ENCODE measurements around the gene FLNB. TPM values are rescaled to one million over a fixed set of nuclear protein-coding genes. Genes with fewer than 3 reads are reported as not detected.
A peak's percentile ranks its signal among the peaks of the same experiment; 100 is the strongest.

The FLNB gene
- total RNA-seq, 1 donor from 2014 or later: 32.0 TPM

- Histone ChIP-seq H3K4me1 (peaks cover 2% of the 10 kb centered on the region), H3K36me3 (no peaks in the 10 kb centered on the region), H3K27me3 (peaks cover 11% of the 10 kb centered on the region), H3K9me3 (ENCODE audit: low read depth) (no peaks in the 10 kb centered on the region), H3K9ac (no peak overlapping the region), H3K4me3 (no peak overlapping the region), H3F3A (ENCODE audit: low read depth) (peaks cover 3% of the 10 kb centered on the region), H3K79me2 (ENCODE audit: low read depth) (no peaks in the 10 kb centered on the region), H4K20me1 (ENCODE audit: low read depth) (no peaks in the 10 kb centered on the region), H3K27ac (no peak overlapping the region), H2AFZ (replicated peaks) (no peak overlapping the region), H3K4me2 (no peak overlapping the region)
- Mint-ChIP-seq H3K9me3 (no peaks in the 10 kb centered on the region), H3K36me3 (no peaks in the 10 kb centered on the region), H3K4me3 (no peak overlapping the region), H3K27ac (no peak overlapping the region), H3K27me3 (ENCODE audit: insufficient read depth, low read depth) (peaks cover 21% of the 10 kb centered on the region), H3K4me1 (no peaks in the 10 kb centered on the region)
- no peak for DNase-seq (ENCODE audit: low spot score)
- no peak for TF ChIP-seq CTCF (IDR thresholded peaks at IDR 0.05)
- no peak for TF ChIP-seq EZH2 (IDR thresholded peaks at IDR 0.05)
- no peak for TF ChIP-seq EZH2phosphoT487 (IDR thresholded peaks at IDR 0.05)
These were observed 172.8 kb downstream of the FLNB start for GRCh38 chr3:58180940-58181587.

GRCh38 chr3:58183221-58183620 is 175.0 kb downstream of the FLNB start:
- no peak overlapping the region for H2AFZ ChIP-seq (replicated peaks)
- H3K4me1 ChIP-seq: no peaks in the 10 kb centered on the region
- no peaks in the 10 kb centered on the region for H3K36me3 ChIP-seq
- peak overlapping the region; percentile 78 for H3K27ac Mint-ChIP-seq
- DNase-seq (ENCODE audit: low spot score): no peak
- peaks cover 16% of the 10 kb centered on the region for H3K27me3 Mint-ChIP-seq (ENCODE audit: insufficient read depth, low read depth)
- no peak overlapping the region for H3K4me2 ChIP-seq
- peaks cover 7% of the 10 kb centered on the region for H3K27me3 ChIP-seq
- H3K9ac ChIP-seq: no peak overlapping the region
- no peak overlapping the region for H3K4me3 Mint-ChIP-seq
- peaks cover under 1% of the 10 kb centered on the region for H3K4me1 Mint-ChIP-seq
- H3K4me3 ChIP-seq: no peak overlapping the region
- TF ChIP-seq EZH2phosphoT487 (IDR thresholded peaks at IDR 0.05) (no peak), EZH2 (IDR thresholded peaks at IDR 0.05) (no peak), CTCF (IDR thresholded peaks at IDR 0.05) (no peak)
- no peaks in the 10 kb centered on the region for H3K79me2 ChIP-seq (ENCODE audit: low read depth)
- no peaks in the 10 kb centered on the region for H3K9me3 Mint-ChIP-seq
- H3K9me3 ChIP-seq (ENCODE audit: low read depth): no peaks in the 10 kb centered on the region
- no peak overlapping the region for H3K27ac ChIP-seq
- H3K36me3 Mint-ChIP-seq: no peaks in the 10 kb centered on the region
- H3F3A ChIP-seq (ENCODE audit: low read depth): no peaks in the 10 kb centered on the region
- H4K20me1 ChIP-seq (ENCODE audit: low read depth): no peaks in the 10 kb centered on the region

- no peaks in the 10 kb centered on the region for H3K36me3 Mint-ChIP-seq
- H3K27me3 Mint-ChIP-seq (ENCODE audit: insufficient read depth, low read depth): peaks cover 13% of the 10 kb centered on the region
- no peak for DNase-seq (ENCODE audit: low spot score)
- no peaks in the 10 kb centered on the region for H3K9me3 ChIP-seq (ENCODE audit: low read depth)
- H3K79me2 ChIP-seq (ENCODE audit: low read depth): no peaks in the 10 kb centered on the region
- H3K36me3 ChIP-seq: no peaks in the 10 kb centered on the region
- TF ChIP-seq CTCF (IDR thresholded peaks at IDR 0.05) (no peak), EZH2 (IDR thresholded peaks at IDR 0.05) (no peak), EZH2phosphoT487 (IDR thresholded peaks at IDR 0.05) (no peak)
- no peaks in the 10 kb centered on the region for H3K9me3 Mint-ChIP-seq
- H3K4me3 Mint-ChIP-seq: no peak overlapping the region
- no peak overlapping the region for H3K27ac Mint-ChIP-seq
- no peak overlapping the region for H3K9ac ChIP-seq
- H3K4me1 ChIP-seq: peaks cover 4% of the 10 kb centered on the region
- peaks cover 6% of the 10 kb centered on the region for H3K4me1 Mint-ChIP-seq
- H3K27me3 ChIP-seq: peaks cover under 1% of the 10 kb centered on the region
- no peak overlapping the region for H3K4me2 ChIP-seq
- H3K27ac ChIP-seq: no peak overlapping the region
- H3F3A ChIP-seq (ENCODE audit: low read depth): no peaks in the 10 kb centered on the region
- no peak overlapping the region for H3K4me3 ChIP-seq
- H4K20me1 ChIP-seq (ENCODE audit: low read depth): no peaks in the 10 kb centered on the region
- no peak overlapping the region for H2AFZ ChIP-seq (replicated peaks)
These were observed 175.7 kb downstream of the FLNB start for GRCh38 chr3:58183891-58184290.
